H1 (cell line): ENCODE results near the gene MAN1C1. TPM values are rescaled to one million over a fixed set of nuclear protein-coding genes. Genes with fewer than 3 reads are reported as not detected.

Source experiments
- JUN ChIP-seq: IDR thresholded peaks from 2 replicates; pipeline ENCODE4 v1.6.1; 2011; ENCODE audit warnings: low read depth, mild to moderate bottlenecking, improper control_type of control experiment, low read length
- RFX5 ChIP-seq: IDR thresholded peaks from 2 replicates; pipeline ENCODE4 v1.6.1; 2011; ENCODE audit warnings: low read depth, low read length, improper control_type of control experiment, borderline replicate concordance
- SIN3A ChIP-seq, 2 experiments: IDR thresholded peaks in 1 of 2; conservative IDR thresholded peaks in 1 of 2; 2 replicates each; pipeline ENCODE4 v1.6.1; 2011 to 2012; ENCODE audit warnings: low read length in 2 of 2, improper control_type of control experiment in 1 of 2, low read depth in 1 of 2, mild to moderate bottlenecking in 1 of 2
- TCF12 ChIP-seq: IDR thresholded peaks from 2 replicates; pipeline ENCODE4 v1.6.1; 2011; ENCODE audit warnings: low read depth, mild to moderate bottlenecking, low read length
- polyA plus RNA-seq, 7 experiments: library from polyadenylated mRNA; depleted of rRNA in 3 of 7; stranded (reverse) in 5 of 7; unstranded in 2 of 7; fragments of >200 nt in 5 of 7; fragments of 200-250 nt in 2 of 7; gene quantifications; 1 replicate in 5 of 7; 2 replicates in 1 of 7; 4 replicates in 1 of 7; pipeline versions ENCODE4 v1.2.1 to v1.2.3, GENCODE V29; 2011 to 2013; ENCODE audit warnings: missing spikeins in 2 of 7, mixed read lengths in 2 of 7
- total RNA-seq: library from RNA; stranded (reverse); fragmentation: NEBNext Ultra II Directional; extraction: Animal tissue kit (Norgen Biotek cat#: 25700); gene quantifications from 2 replicates; pipeline ENCODE4 v1.2.1, GENCODE V29; 2021

MAN1C1 gene
- total and polyA plus RNA-seq, 2 of the 8 experiments (the other 6 are each of a cell fraction or from before 2014, with no cell fraction given): 7.8 to 15.2 TPM

- no peak for TF ChIP-seq TCF12
- no peak for TF ChIP-seq SIN3A (conservative IDR thresholded peaks at IDR 0.05 in 1 of 2, IDR thresholded peaks at IDR 0.05 in 1 of 2; ENCODE audit: low read depth in 1 of 2, low read length in 2 of 2)
- no peak for TF ChIP-seq RFX5
- TF ChIP-seq JUN: no peak
- TF ChIP-seq, all 59 proteins: peak for 0
These were observed 62.6 kb downstream of the MAN1C1 start (continued) for GRCh38 chr1:25679171-25679570.
